GF-D8 (cell line): ENCODE results near the gene OTULIN.

Experiments used
- DNase-seq: peaks from one replicate; lab custom pipeline; 2025; lab: John Stamatoyannopoulos, UW

The OTULIN gene

GRCh38 chr5:14698495-14698894 lies 34.0 kb downstream of the OTULIN start:
- no peak for DNase-seq

- DNase-seq = no peak
Measured at GRCh38 chr5:14699159-14699558, 34.6 kb downstream of the OTULIN start.

DNA sequence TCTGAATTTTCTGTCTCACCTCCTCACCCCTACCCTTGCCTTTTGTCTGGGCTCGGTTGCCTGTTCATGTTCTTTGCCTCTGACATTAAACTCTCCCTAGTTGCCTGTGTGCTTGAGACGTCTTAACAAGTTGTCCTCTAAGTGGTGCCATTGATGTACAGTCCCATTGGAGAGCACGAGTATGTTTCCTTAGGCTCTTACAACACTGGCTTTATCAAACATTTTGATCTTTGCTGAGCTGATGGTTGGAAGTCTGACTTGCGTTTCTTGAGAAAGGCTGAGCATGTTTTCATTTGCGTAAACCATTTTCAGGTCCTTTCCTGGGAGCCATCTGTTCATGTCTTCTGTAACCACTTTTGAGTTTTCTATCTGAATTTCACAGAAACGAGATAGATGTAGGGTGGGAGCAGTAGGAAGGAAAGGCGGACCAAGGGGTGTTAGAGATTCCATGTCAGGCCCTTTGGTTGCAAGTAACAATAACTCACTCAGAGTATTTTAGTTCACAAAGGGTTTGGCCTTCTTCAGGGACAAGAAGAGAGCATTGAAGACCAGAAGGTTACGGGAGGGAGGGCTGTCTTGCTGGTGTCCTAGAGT lies 35.4 kb downstream of the OTULIN start:
- peak; percentile 66 for DNase-seq

- DNase-seq = peak; percentile 59
Measured at GRCh38 chr5:14700478-14701436, 36.2 kb downstream of the OTULIN start.

- no peak for DNase-seq
Measured at GRCh38 chr5:14701556-14701955, 37.0 kb downstream of the OTULIN start.

DNA sequence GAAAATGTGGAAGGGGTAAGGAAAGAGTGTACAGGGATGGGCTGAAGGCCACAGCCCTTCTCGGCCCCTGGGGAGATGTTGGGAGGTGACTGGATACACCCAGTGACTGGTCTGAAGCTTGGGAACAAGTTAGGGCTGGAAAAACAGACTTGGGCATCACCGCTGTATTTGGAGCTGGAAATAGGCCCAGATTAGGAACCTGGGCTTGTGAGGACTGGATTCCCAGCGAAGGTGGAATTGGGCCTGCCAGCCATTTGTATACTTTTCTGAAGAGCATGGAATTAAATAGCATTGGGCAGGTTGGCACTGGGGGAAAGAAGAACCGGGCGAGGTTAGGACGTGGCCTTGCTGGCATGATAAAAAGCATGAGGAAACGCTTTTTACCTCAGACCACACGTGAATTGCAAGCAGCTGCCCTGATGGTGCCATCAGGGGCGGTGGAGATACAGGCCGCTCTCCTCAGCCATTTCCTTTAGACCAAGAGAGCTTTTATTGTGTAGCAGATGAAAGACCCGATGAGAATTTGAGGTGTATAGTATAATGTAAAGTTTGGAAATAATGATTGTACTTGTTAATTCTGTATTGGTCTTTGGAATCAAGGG lies 37.8 kb downstream of the OTULIN start:
- DNase-seq = no peak

DNA sequence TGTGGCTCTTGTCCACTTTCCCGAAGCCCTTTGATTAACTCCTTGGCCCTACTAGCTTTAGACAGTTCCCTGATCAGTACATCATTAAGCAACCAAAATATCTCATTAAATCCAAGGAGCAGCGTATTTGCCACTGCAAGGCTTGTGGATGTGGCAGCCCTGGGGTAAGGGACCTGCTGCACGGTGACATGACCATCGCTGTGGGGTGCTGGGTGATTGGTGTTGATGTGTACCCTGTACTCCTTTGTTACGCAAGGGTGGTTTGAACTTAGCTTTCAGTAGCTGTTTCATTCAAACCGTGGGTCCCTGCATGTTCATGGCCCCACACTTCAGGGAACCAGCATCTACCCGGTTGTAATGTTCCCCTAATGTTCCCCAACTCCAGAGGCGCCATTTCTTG lies 41.0 kb downstream of the OTULIN start:
- no peak for DNase-seq

DNA sequence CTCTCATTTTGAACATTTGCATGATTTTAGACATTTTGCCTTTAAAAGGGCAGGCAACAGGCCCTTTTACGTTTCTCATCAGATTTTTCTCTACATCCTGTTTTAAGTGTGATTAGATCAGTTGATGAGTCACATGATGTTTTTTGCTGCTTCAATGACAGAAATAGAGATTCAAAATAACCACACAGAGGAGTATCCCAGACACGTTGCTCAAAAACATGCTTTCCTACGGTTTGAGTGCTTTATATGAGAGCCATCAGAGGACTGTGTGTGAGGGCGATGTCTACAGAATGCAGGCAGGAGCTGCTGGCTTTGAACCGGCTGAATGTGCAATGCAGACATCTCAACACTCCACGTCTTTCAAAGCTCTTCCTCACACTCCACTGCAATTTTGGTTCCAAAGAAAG lies 42.1 kb downstream of the OTULIN start:
- DNase-seq = no peak

DNA sequence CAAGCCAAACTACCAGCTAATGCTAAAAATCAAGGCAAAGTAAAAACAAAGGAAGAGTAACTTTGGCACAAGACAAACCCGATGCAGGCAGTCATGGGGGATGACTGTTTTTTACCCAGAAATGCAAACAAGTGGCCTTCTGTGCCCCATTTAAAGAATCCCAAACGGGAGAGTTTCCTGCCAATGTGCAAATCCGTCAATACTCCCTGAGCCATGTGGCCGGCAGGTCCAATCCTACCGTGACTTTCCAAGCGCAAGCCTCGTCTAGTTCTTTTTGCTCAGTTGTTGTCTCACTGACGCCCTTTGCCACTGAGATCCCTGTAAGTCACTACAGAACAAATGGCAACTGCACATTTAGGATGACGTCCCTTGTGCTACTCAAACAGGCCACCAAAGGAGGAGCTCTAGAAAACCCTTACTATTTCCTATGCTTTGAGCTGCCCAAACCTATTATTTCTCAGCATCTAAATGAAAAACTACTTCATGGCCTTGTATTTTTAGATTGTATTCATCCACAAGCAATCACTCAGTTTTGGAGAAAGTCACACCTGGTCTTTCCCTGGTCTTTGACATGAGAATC lies 43.4 kb downstream of the OTULIN start:
- DNase-seq = no peak

- peak; percentile 24 for DNase-seq
Measured at GRCh38 chr5:14708551-14708950, 44.0 kb downstream of the OTULIN start.

- DNase-seq = no peak
Measured at GRCh38 chr5:14710313-14710994, 45.9 kb downstream of the OTULIN start.

DNA sequence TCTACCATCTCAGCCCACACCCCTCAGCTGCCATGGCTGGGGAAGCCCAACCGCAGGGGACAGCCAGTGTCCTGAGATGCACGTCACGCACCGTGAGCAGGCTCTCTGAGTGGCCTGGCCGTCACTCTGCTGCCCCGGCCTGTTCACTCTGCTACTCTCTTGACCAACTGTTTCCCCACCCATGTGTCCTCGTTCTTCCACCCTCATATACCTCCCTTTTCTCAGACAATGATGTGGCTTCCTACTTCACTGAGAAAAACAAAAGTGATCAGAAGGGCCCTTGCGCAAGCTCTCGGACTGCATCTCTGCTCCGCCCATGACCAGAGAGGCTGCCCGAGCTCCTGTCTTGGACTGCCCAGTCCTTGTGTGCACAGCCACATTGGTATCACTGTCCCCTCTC lies 47.6 kb downstream of the OTULIN start:
- DNase-seq = no peak

- no peak for DNase-seq
Measured at GRCh38 chr5:14712666-14713065, 48.1 kb downstream of the OTULIN start.

DNA sequence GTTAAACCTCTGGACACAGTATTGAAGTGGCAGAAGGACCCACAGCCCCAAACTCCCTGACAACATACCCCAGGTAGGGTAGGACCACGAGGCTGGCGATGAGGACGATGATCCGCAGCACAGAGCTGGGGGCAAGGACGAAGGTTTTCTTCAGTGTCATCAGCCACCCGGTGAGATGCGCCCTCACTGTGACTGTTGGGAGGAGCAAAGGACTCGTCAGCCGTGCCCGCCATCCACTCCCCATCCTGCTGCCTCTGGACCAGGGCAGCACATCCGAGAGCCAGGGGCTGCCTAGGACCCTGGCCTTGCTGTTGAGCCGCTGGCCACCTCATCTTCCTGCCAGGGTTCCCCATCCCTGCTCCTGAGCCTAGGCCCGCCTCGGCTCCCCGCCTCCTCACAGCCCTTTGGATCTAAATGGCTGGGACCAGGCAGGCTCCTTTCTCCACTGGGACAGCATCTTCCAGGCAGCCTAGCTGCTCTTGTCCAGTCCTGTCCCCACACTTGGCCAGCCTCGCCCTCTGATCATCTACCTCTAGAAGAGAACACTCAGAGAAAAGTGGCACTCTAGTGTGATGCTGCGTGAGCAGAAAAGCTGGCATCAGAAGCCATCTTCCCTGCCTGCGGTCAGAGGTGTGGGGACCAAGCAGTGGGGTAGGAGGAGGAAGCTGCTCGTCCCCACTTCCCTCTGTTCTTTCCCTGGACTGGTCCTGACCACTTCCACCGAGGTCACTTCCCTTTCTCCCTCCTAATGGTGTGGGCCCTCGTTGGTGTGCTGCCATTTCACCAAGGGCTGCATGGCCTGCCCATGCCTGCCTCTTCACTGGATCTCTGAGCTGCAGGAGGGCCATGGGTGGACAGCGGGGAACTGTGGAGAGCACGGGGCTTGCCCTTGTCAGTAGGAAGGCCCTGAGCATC lies 49.2 kb downstream of the OTULIN start:
- no peak for DNase-seq

DNA sequence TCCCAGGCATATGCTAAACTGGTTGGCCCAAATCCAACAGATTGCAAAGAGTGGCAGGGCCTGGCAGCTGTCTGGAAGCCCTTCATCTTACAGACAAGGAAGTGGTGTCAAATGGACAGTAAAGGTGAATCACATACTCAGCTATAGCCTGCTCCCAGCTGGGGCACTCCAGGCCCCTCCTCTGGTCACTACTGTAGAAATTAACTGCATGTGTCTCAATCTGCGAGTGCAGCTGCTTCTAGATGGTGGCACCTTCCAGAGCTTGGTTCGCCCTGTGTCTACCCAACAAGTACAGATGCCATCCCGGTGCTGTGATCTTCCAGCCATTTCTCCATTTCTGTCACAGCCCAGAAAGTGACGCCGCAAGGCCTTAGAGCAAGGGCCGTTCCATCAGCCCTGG lies 50.2 kb downstream of the OTULIN start:
- no peak for DNase-seq

DNA sequence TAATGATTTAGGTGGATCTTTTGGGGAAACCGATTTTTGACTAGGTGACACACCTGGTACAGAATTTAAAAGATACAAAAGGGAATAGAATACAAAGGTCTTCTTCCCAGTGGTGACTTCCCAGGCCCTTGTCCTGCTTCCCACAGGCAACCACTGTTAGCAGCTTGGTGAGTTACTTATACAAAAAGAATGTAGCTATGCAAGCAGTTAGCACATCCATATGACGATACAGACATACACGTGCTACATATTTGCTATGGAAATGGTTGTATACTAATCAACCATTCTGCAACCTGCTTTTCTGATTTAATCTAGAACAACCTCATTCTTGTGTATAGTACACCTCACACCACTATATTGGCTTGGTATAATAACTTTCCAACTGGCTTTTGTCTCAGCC lies 51.0 kb downstream of the OTULIN start:
- no peak for DNase-seq

DNA sequence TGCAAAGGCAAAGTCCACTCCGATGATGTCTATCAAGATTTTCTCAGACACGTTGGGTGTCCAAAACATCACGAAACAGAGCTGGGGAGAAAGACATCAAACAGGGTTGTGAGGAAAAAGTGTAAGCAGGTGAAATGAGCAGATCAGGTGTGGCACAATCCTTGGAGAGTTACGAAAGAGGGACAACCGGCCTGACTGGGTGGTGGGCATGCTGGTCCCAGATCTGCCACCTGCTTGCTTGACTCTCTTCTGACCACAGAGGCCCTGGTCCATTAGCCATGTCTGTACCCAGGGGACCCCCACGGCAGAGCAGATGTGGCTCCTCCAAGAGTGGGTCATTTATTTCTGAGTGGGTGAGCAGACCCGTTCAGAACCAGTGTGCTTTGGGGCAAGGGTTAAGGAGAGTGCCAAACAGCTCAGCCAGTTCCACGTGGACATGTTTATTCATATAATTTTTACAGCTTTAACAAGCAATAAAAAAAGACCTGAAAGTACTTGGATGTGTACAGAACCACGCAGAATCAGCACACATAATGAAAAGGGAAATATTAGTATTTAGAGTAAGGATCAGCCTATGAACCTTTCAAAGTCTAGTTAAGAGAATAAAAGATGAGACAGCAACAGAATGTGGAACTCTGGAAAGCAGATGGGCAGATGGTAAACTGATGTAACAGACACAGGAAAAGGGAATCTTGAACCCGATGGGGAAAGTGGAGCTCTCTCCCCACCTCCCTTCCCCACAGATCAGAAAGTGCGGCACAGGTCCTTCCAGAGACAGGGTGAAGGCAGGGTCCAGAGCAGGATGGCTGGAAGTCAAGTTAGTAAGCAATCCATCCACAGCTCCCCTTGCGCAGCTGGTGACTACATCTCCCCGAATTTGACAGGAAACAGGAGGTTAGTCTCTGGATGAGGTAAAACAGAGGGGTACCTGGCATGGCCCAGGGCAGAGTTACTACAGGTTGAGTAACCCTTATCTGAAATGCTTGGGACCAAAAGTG lies 52.5 kb downstream of the OTULIN start:
- no peak for DNase-seq

DNA sequence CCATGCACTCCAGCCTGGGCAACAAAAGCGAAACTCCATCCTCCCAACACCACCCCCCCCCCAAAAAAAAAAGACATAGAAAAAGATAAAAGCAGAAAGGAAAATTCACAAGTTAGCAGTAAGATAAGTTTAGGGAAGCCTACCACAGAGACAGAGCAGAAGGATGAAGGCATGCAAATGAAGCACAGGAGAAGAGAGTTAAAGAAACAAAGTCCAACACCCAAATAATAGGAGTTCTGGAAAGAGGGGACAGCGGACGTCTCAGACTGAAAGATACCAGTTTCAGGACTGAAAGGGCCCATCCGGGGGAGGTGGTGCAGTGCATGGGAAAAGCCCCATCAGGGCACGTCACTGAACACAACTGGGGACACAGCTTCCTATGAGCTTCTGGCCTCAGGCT lies 54.3 kb downstream of the OTULIN start:
- no peak for DNase-seq

DNA sequence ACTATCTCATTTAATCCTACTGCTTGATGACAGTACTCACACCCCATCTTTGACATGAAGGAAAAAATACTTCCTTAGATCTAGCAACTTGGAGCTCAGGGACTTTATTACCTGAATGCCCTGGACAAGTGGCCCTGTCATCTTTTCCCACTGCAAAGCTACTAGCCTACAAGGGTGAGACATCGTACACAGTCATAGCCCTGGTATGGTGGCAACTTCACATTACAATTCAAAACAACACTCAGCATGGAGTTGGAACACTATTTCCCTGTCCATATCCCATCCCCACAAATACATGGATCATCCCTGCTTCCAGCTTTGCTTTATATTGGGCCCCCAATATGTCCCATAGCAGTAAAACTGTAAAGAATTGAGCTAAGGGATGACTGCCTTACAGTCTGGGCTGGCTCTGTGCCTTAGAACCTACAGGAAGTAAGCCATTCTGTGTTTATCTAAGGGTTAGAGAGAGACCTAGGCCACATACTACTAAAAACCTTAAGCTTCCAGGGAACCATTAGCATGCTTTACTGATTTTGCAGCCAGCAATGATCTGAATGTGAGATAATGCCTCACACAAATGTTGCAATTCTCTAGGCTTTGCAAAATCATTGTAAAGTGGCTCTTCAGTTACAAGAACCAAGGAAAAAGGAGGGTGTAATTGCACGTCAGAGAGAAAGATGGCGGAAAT lies 55.9 kb downstream of the OTULIN start:
- DNase-seq = peak; percentile 87
